Effector CD8-positive, alpha-beta T cell (primary cell): ENCODE data around the gene CFAP97D2.
"Not testable (repeated sequence)": the region's sequence is repeated elsewhere in the genome, so short reads cannot be mapped to it uniquely, and the experiment has no call there.

Source experiments
- DNase-seq: peaks from one replicate; lab custom pipeline; 2025; lab: John Stamatoyannopoulos, UW

Gene CFAP97D2

GRCh38 chr13:114158869-114159666 lies 20.0 kb upstream of the CFAP97D2 start:
- not testable (repeated sequence) for DNase-seq

GRCh38 chr13:114161028-114161556 lies 18.0 kb upstream of the CFAP97D2 start:
- DNase-seq, result no peak

- DNase-seq, result no peak
Observed at GRCh38 chr13:114161644-114162532, 17.2 kb upstream of the CFAP97D2 start.

GRCh38 chr13:114162533-114162922 lies 16.5 kb upstream of the CFAP97D2 start:
- DNase-seq, result no peak

GRCh38 chr13:114164053-114164452 lies 15.0 kb upstream of the CFAP97D2 start:
- no peak for DNase-seq

- no peak for DNase-seq
Observed at GRCh38 chr13:114164681-114165429, 14.2 kb upstream of the CFAP97D2 start.

GRCh38 chr13:114166381-114167131 lies 12.5 kb upstream of the CFAP97D2 start:
- no peak for DNase-seq

- no peak for DNase-seq
Observed at GRCh38 chr13:114167426-114167825, 11.6 kb upstream of the CFAP97D2 start.

GRCh38 chr13:114167885-114168284 lies 11.2 kb upstream of the CFAP97D2 start:
- DNase-seq, result no peak

- no peak for DNase-seq
Observed at GRCh38 chr13:114173272-114173671, 5.8 kb upstream of the CFAP97D2 start.

GRCh38 chr13:114173745-114174144 lies 5.3 kb upstream of the CFAP97D2 start:
- DNase-seq, result no peak

- no peak for DNase-seq
Observed at GRCh38 chr13:114174529-114174961, 4.5 kb upstream of the CFAP97D2 start.

GRCh38 chr13:114176359-114176902 lies 2.6 kb upstream of the CFAP97D2 start:
- not testable (repeated sequence) for DNase-seq

GRCh38 chr13:114177245-114178010 lies 1.6 kb upstream of the CFAP97D2 start:
- DNase-seq, result no peak

- no peak for DNase-seq
Observed at GRCh38 chr13:114185182-114185971, 6.3 kb downstream of the CFAP97D2 start.

- DNase-seq, result no peak
Observed at GRCh38 chr13:114194853-114195252, 15.8 kb downstream of the CFAP97D2 start.

GRCh38 chr13:114196629-114197028 lies 17.6 kb downstream of the CFAP97D2 start:
- DNase-seq, result no peak

- DNase-seq, result no peak
Observed at GRCh38 chr13:114198556-114198955, 19.5 kb downstream of the CFAP97D2 start.

GRCh38 chr13:114199526-114199925 lies 20.5 kb downstream of the CFAP97D2 start:
- not testable (repeated sequence) for DNase-seq
